ENCODE results near the gene BCL11A.

BCL11A gene

GRCh38 chr2:60586081-60586480 lies 32.6 kb upstream of the BCL11A start:
- H3K4me2 ChIP-seq = no peak overlapping the region
- H3K27me3 ChIP-seq (ENCODE audit: insufficient read depth, low read depth) = no peaks in the 10 kb centered on the region; the same call in 1 of the 2 replicates
- H3K9ac ChIP-seq = no peak overlapping the region
- no peaks in the 10 kb centered on the region for H3K36me3 ChIP-seq (ENCODE audit: insufficient read depth)
- no peak overlapping the region for H2AFZ ChIP-seq (ENCODE audit: low read depth)
- H3K79me2 ChIP-seq (ENCODE audit: insufficient read depth, low read depth) = no peaks in the 10 kb centered on the region
- no peak overlapping the region for H3K27ac ChIP-seq
- no peak for TF ChIP-seq CTCF (conservative IDR thresholded peaks at IDR 0.05; ENCODE audit: low read depth, low read length)
- H3K4me3 ChIP-seq (IDR thresholded peaks at IDR 0.05; ENCODE audit: insufficient read depth, low read depth, low read length) = no peak overlapping the region
- H4K20me1 ChIP-seq (ENCODE audit: insufficient read depth) = no peaks in the 10 kb centered on the region
- peaks cover 9% of the 10 kb centered on the region for H3K4me1 ChIP-seq (ENCODE audit: low read depth, poor library complexity, severe bottlenecking)

- Histone ChIP-seq H3K4me3 (IDR thresholded peaks at IDR 0.05; ENCODE audit: insufficient read depth, low read depth, low read length) (no peak overlapping the region), H3K4me2 (no peak overlapping the region), H4K20me1 (ENCODE audit: insufficient read depth) (no peaks in the 10 kb centered on the region), H3K36me3 (ENCODE audit: insufficient read depth) (no peaks in the 10 kb centered on the region), H3K27me3 (ENCODE audit: insufficient read depth, low read depth) (no peaks in the 10 kb centered on the region; the same call in 1 of the 2 replicates), H3K9ac (no peak overlapping the region), H3K27ac (no peak overlapping the region), H2AFZ (ENCODE audit: low read depth) (no peak overlapping the region), H3K4me1 (ENCODE audit: low read depth, poor library complexity, severe bottlenecking) (peaks cover 9% of the 10 kb centered on the region), H3K79me2 (ENCODE audit: insufficient read depth, low read depth) (no peaks in the 10 kb centered on the region)
- TF ChIP-seq CTCF (conservative IDR thresholded peaks at IDR 0.05; ENCODE audit: low read depth, low read length) = no peak
Measured at GRCh38 chr2:60585276-60585675, 31.8 kb upstream of the BCL11A start.

GRCh38 chr2:60583604-60584003 lies 30.1 kb upstream of the BCL11A start:
- TF ChIP-seq CTCF (conservative IDR thresholded peaks at IDR 0.05; ENCODE audit: low read depth, low read length) = no peak
- no peaks in the 10 kb centered on the region; the same call in 1 of the 2 replicates for H3K27me3 ChIP-seq (ENCODE audit: insufficient read depth, low read depth)

DNA sequence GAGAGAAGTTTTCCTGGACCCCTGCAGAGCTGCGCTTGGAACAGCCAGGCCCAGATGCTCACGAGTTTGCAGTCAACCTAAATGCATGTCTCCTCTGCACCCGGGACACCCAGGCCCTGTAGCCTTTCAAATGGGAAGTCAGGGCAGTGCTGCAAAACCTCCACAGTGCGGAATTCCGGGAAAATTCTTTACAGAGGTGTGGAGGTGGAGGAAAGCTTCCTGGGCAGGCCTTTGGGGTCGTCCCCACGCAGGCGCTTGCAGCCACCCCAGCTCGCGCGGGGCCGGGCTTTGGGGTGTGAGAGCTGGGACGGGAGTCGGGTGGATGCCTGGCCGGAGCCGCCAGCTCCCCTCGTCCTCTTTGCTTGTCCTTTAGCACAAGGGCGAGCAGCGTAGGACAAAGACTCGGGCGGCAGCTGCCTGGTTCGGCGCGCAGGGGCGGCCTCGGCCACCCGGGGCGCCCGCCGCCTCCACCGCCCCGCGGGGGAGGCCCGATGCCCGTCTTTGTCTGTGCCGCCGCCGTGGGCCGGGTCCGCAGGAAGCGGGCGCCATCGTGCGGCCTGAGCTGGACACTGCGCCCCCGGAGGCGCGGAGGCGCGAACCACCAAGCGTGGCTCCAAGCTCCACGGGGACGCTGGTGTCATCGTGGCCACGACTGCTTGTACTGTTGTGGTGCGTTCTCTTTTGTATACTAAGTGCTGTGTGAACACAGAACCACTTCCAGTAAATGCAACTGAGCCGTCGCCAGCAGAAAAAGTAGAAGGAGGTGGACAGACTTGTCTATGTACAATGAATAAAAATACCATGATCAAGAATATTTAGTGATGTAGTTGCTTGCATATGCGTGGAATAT lies 28.2 kb upstream of the BCL11A start:
- no peaks in the 10 kb centered on the region for H4K20me1 ChIP-seq (ENCODE audit: insufficient read depth)
- 0 out of 2 replicates have a peak overlapping the region, but pooled peaks have one; percentile 17 for H3K9ac ChIP-seq
- H3K27me3 ChIP-seq (ENCODE audit: insufficient read depth, low read depth) = no peaks in the 10 kb centered on the region; the same call in 1 of the 2 replicates
- peak overlapping the region; percentile 47 for H3K4me3 ChIP-seq (IDR thresholded peaks at IDR 0.05; ENCODE audit: insufficient read depth, low read depth, low read length)
- TF ChIP-seq CTCF (conservative IDR thresholded peaks at IDR 0.05; ENCODE audit: low read depth, low read length) = peak; percentile 93
- peaks cover 9% of the 10 kb centered on the region for H3K4me1 ChIP-seq (ENCODE audit: low read depth, poor library complexity, severe bottlenecking)
- no peaks in the 10 kb centered on the region for H3K36me3 ChIP-seq (ENCODE audit: insufficient read depth)
- peak overlapping the region; percentile 83 for H2AFZ ChIP-seq (ENCODE audit: low read depth)
- H3K27ac ChIP-seq = no peak overlapping the region
- no peaks in the 10 kb centered on the region for H3K79me2 ChIP-seq (ENCODE audit: insufficient read depth, low read depth)
- peak overlapping the region; percentile 77 for H3K4me2 ChIP-seq

More at GRCh38 chr2:60583604-60584003, 30.1 kb upstream of the BCL11A start:
- Histone ChIP-seq H3K4me1 (ENCODE audit: low read depth, poor library complexity, severe bottlenecking) (peaks cover 9% of the 10 kb centered on the region), H3K4me2 (no peak overlapping the region), H3K9ac (no peak overlapping the region), H3K4me3 (IDR thresholded peaks at IDR 0.05; ENCODE audit: insufficient read depth, low read depth, low read length) (no peak overlapping the region), H3K36me3 (ENCODE audit: insufficient read depth) (no peaks in the 10 kb centered on the region), H3K27ac (no peak overlapping the region), H4K20me1 (ENCODE audit: insufficient read depth) (no peaks in the 10 kb centered on the region), H3K79me2 (ENCODE audit: insufficient read depth, low read depth) (no peaks in the 10 kb centered on the region), H2AFZ (ENCODE audit: low read depth) (no peak overlapping the region)

All from KMS-11 (cell line).